Uterus (tissue), 2 donors: ENCODE data around the gene HPS3.

Experiments used
- POLR2A ChIP-seq, 2 donors: fragments of 450-650 bp; IDR thresholded peaks; one replicate each; pipeline ENCODE4 v1.6.1; 2016; ENCODE audit warnings: antibody characterized with exemption in 2 of 2, mild to moderate bottlenecking in 1 of 2, moderate library complexity in 1 of 2
- TF ChIP-seq, protein P1 (sequence below), 4 experiments: fragments of 200-600 bp in 2 of 4; fragments of 450-650 bp in 2 of 4; sonication (generic) in 2 of 4; IDR thresholded peaks; one replicate each; pipeline ENCODE4 v1.5.1; 2016 to 2019; ENCODE audit warnings: antibody characterized with exemption in 4 of 4, mild to moderate bottlenecking in 2 of 4, moderate library complexity in 1 of 4

DNA sequence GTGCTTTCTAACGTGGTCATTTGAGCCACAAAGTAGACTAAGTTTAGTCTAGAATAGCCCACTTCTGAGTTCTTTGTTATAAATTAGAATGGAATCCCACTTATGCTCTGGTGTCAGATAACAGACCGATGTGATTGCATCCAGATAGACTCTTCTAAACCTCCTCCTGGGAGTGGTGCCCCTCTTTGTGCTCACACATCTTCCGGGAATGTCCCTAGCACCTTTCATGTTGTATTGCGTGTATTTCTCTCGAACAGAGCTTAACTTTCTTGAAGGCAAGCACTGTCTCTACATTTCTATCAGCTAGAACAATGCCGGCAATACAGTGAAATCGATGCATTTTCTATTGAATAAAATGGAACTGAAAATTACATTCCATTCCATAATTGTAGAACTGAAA is 69.2 kb downstream of the HPS3 start:
- TF ChIP-seq, protein P1, sequence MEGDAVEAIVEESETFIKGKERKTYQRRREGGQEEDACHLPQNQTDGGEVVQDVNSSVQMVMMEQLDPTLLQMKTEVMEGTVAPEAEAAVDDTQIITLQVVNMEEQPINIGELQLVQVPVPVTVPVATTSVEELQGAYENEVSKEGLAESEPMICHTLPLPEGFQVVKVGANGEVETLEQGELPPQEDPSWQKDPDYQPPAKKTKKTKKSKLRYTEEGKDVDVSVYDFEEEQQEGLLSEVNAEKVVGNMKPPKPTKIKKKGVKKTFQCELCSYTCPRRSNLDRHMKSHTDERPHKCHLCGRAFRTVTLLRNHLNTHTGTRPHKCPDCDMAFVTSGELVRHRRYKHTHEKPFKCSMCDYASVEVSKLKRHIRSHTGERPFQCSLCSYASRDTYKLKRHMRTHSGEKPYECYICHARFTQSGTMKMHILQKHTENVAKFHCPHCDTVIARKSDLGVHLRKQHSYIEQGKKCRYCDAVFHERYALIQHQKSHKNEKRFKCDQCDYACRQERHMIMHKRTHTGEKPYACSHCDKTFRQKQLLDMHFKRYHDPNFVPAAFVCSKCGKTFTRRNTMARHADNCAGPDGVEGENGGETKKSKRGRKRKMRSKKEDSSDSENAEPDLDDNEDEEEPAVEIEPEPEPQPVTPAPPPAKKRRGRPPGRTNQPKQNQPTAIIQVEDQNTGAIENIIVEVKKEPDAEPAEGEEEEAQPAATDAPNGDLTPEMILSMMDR (IDR thresholded peaks at IDR 0.05), result no peak
- no peak for TF ChIP-seq POLR2A (IDR thresholded peaks at IDR 0.05)
